Activated CD4-positive, alpha-beta memory T cell treated with anti-CD3 and anti-CD28 coated beads for 36 hours (primary cell): Measurements from ENCODE around the gene PREP. TPM values are rescaled to one million over a fixed set of nuclear protein-coding genes. Genes with fewer than 3 reads are reported as not detected.
"Not testable (repeated sequence)": the region's sequence is repeated elsewhere in the genome, so short reads cannot be mapped to it uniquely, and the experiment has no call there.

ENCODE experiments used
- CTCF ChIA-PET: fragments of 350-600 bp; sonication (Branson Sonifier 250); formaldehyde crosslinking; loops from one replicate; lab custom pipeline; 2021; ENCODE audit warnings: antibody characterized with exemption, inconsistent platforms; lab: Charles Lee
- POLR2A ChIA-PET: fragments of 350-600 bp; sonication (Branson Sonifier 250); formaldehyde crosslinking; loops from one replicate; lab custom pipeline; 2021; ENCODE audit warnings: antibody characterized with exemption; lab: Charles Lee
- DNase-seq: peaks from one replicate; pipeline ENCODE4 v3.0.0-alpha.2; 2020
- H3K27ac Mint-ChIP-seq: one replicate; pipeline ENCODE4 v1.8.0; 2021; ENCODE audit warnings: mixed read lengths
- H3K27me3 Mint-ChIP-seq: one replicate; pipeline ENCODE4 v1.8.0; 2021; ENCODE audit warnings: mixed read lengths
- H3K36me3 Mint-ChIP-seq: one replicate; pipeline ENCODE4 v1.8.0; 2021; ENCODE audit warnings: mixed read lengths
- H3K4me1 Mint-ChIP-seq: one replicate; pipeline ENCODE4 v1.8.0; 2021; ENCODE audit warnings: low read depth, mixed read lengths
- H3K4me3 Mint-ChIP-seq: one replicate; pipeline ENCODE4 v1.8.0; 2021; ENCODE audit warnings: mild to moderate bottlenecking, mixed read lengths
- H3K9me3 Mint-ChIP-seq: one replicate; pipeline ENCODE4 v1.8.0; 2021; ENCODE audit warnings: mixed read lengths
- intact Hi-C: fragments of 100-400 bp; cut with micrococcal nuclease; formaldehyde crosslinking; loops from one replicate; pipeline ENCODE4 v1.15.1; 2023
- total RNA-seq, 2 experiments: library from RNA; stranded (reverse); gene quantifications; one replicate each; pipeline ENCODE4 v1.2.3, GENCODE V29; 2021

PREP gene
- total RNA-seq, 2 experiments from 2014 or later, result 42.7 to 45.7 TPM

DNA sequence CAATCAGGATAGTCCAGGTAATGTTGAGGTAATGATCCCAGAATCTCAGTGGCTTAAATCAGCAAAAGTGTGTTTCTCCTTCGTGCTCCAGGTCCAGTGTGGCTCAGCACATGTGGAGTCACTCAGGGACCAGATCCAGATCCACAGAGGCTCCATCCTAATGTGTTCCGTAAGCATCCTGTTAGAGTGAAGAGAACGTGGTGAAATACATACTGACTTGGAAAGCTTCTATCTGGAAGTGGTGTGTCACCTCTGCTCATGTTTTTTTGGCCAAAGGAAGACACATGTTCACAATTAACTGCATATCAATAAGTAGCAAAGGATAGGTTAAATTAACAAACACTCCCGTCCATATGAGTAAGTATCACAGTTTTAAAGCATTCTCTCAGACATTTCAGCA is 26.8 kb upstream of the PREP start:
- ChIA-PET POLR2A (no interaction called here), CTCF (interaction anchor here (0.6 to 6.5 kb wide), 8 partner anchors 21 to 906 kb away, joined by 3 to 55 read pairs (median 3); partner anchors contain the start of gene PREP)
- intact Hi-C loops, result loop anchor here (2.0 to 5.0 kb wide), 3 partner anchors 55 to 793 kb away; no protein-coding TSS in a partner anchor
- peaks cover 3% of the 10 kb centered on the region for H3K27me3 Mint-ChIP-seq
- no peaks in the 10 kb centered on the region for H3K4me1 Mint-ChIP-seq
- H3K27ac Mint-ChIP-seq, result no peak overlapping the region
- no peaks in the 10 kb centered on the region for H3K9me3 Mint-ChIP-seq
- DNase-seq, result no peak
- H3K36me3 Mint-ChIP-seq, result no peaks in the 10 kb centered on the region
- no peak overlapping the region for H3K4me3 Mint-ChIP-seq

DNA sequence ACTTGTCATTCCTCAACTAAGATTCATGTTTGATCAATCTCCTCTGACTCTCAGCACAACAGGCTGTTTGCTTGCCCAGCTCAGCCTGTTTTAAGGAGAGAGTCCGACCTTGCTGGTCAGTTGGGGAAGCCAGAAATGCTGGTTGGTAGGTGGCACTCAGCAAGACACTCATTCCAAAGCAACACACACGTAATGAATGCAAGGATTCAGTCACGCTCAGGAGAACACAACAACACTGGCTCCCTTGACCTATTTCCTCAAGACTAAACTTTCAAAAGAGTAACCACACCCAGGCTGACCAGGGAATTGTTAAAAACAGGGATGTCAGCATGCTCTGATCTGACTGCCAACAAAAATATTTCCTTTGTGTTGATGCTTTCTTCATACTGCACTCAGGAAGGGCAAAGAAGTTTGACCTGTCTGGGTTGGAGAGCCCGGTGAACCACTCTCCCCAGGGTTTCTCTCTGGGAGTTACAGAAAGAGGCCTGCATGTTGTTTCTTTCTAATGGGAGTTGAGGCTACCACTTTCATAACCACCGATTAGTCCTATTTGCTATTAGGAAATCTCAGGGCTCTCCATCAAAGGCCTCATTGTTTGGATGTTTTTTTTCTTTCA is 25.6 kb upstream of the PREP start:
- intact Hi-C loops, result no loop called here
- Mint-ChIP-seq H3K4me1 (no peaks in the 10 kb centered on the region), H3K36me3 (no peaks in the 10 kb centered on the region), H3K4me3 (no peak overlapping the region), H3K27ac (no peak overlapping the region), H3K9me3 (no peaks in the 10 kb centered on the region), H3K27me3 (no peaks in the 10 kb centered on the region)
- ChIA-PET CTCF (interaction anchor here (0.5 to 0.9 kb wide), 2 partner anchors 340 to 795 kb away, joined by 3 read pairs; no protein-coding TSS in a partner anchor), POLR2A (no interaction called here)
- DNase-seq, result no peak

DNA sequence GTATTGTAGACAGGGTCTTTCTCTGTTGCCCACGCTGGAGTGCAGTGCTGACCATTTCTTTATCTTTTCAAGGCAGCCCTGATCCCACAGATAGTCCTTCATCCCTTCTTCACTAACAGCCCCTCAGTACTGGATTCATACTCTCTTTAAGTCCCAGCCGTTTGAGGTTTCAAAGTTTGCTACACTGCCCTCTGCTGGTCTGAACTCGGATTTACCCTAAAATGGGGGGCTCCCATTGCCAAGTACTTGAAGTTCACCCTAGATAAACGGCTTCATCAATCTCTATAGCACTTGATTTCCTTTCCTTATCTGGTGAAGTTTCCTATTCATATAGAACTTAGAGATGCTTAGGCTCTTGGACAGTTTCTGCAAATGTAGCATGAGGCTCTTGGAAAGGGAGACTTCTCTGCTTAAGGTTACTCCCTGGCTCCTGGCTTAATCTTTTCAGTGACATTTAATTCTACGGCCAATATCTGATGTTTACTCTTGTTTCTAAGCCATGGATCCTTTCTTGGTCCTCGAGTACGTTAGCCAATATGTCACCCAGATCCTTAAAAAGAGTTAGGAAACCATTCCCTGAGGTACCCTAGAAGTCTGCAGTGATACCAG is 21.4 kb upstream of the PREP start:
- CTCF ChIA-PET, result interaction anchor here (1.4 to 5.3 kb wide), 4 partner anchors 9 to 336 kb away, joined by 4 to 49 read pairs (median 16); partner anchors contain the start of gene PREP
- Mint-ChIP-seq H3K36me3 (no peaks in the 10 kb centered on the region), H3K4me1 (no peaks in the 10 kb centered on the region), H3K4me3 (no peak overlapping the region), H3K9me3 (peaks cover 2% of the 10 kb centered on the region), H3K27me3 (no peaks in the 10 kb centered on the region), H3K27ac (no peak overlapping the region)
- DNase-seq, result peak; percentile 75
- intact Hi-C loops, result loop anchor here (1.0 kb wide), 1 partner anchor 337 kb away; no protein-coding TSS in a partner anchor
- POLR2A ChIA-PET, result no interaction called here

- POLR2A ChIA-PET, H3K27ac Mint-ChIP-seq, H3K4me3 Mint-ChIP-seq, H3K4me1 Mint-ChIP-seq, DNase-seq, CTCF ChIA-PET, H3K36me3 Mint-ChIP-seq, intact Hi-C loops: not testable (repeated sequence)
- H3K9me3 Mint-ChIP-seq, result peaks cover 37% of the 10 kb centered on the region
- H3K27me3 Mint-ChIP-seq, result peaks cover 27% of the 10 kb centered on the region
These were observed 14.1 kb upstream of the PREP start for GRCh38 chr6:105416971-105417370.

DNA sequence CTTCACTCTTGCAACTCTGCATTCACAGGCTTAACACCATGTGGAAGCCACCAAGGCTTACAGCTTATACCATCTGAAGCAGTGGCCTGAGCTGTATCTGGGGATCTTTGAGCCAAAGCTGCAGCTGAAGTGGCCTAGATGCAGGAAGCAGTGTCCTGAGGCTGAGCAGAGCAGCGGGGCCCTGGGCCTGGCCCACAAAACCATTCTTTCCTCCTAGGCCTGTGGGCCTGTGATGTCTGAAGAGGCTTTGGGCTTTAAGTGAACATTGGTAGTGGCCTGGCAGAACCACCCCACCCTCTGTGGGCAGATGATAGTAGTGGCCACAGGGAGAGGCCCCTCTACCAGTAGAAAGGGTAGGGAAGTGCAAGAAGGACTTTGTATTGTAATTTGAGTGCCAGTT is 6.9 kb upstream of the PREP start:
- Mint-ChIP-seq H3K9me3 (peaks cover 5% of the 10 kb centered on the region), H3K4me3 (no peak overlapping the region), H3K27ac (no peak overlapping the region), H3K36me3 (no peaks in the 10 kb centered on the region), H3K4me1 (peaks cover 7% of the 10 kb centered on the region), H3K27me3 (peaks cover 35% of the 10 kb centered on the region)
- intact Hi-C loops, result loop anchor here (10.0 kb wide), 1 partner anchor 725 kb away; no protein-coding TSS in a partner anchor
- ChIA-PET CTCF (no interaction called here), POLR2A (no interaction called here)
- DNase-seq, result no peak

GRCh38 chr6:105402090-105402938 is 568 bp downstream of the PREP start:
- Mint-ChIP-seq H3K9me3 (no peaks in the 10 kb centered on the region), H3K36me3 (no peaks in the 10 kb centered on the region), H3K27ac (peak overlapping the region; percentile 67), H3K4me1 (peaks cover 63% of the 10 kb centered on the region), H3K27me3 (peaks cover 3% of the 10 kb centered on the region), H3K4me3 (peak overlapping the region; percentile 90)
- intact Hi-C loops, result loop anchor here (2.0 to 10.0 kb wide), 2 partner anchors 544 to 718 kb away; partner anchors contain the start of gene HACE1
- ChIA-PET POLR2A (interaction anchor here (1.0 to 1.9 kb wide), 3 partner anchors 21 to 218 kb away, joined by 3 to 4 read pairs (median 3); no protein-coding TSS in a partner anchor), CTCF (interaction anchor here (0.6 to 2.0 kb wide), 29 partner anchors 9 to 887 kb away, joined by 3 to 20 read pairs (median 4); partner anchors contain the start of gene HACE1)
- peak; percentile 41 for DNase-seq

GRCh38 chr6:105401247-105402089 is 1.4 kb downstream of the PREP start:
- intact Hi-C loops, result loop anchor here (2.0 to 10.0 kb wide), 2 partner anchors 543 to 717 kb away; partner anchors contain the start of gene HACE1
- CTCF ChIA-PET, result interaction anchor here (1.3 to 2.0 kb wide), 4 partner anchors 10 to 324 kb away, joined by 3 to 8 read pairs (median 4); no protein-coding TSS in a partner anchor
- Mint-ChIP-seq H3K4me3 (peak overlapping the region; percentile 90), H3K27me3 (no peaks in the 10 kb centered on the region), H3K27ac (no peak overlapping the region), H3K4me1 (peaks cover 63% of the 10 kb centered on the region), H3K36me3 (no peaks in the 10 kb centered on the region), H3K9me3 (no peaks in the 10 kb centered on the region)
- DNase-seq, result no peak
- POLR2A ChIA-PET, result interaction anchor here (1.9 kb wide), 1 partner anchor 38 kb away, joined by 4 read pairs; no protein-coding TSS in a partner anchor

DNA sequence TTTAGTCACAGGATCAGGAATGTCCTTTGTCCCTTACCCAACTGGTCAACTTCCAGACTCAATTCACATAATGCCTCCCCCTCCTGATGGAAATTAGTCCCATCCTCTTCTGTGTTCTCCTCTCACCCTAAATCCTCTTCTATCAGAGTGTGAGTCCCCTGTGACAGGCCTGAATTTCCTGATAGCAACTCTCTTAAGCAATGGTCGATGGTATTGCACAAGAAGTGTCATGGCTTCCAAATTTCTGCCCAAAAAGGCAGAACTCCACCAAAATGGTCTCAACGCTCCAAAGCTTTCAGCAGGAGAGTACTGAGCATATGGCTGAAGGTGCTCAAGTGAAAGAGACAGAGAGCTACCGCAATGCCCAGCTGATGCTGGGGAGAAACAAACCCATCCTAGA is 2.4 kb downstream of the PREP start:
- Mint-ChIP-seq H3K4me1 (peaks cover 63% of the 10 kb centered on the region), H3K9me3 (no peaks in the 10 kb centered on the region), H3K27me3 (no peaks in the 10 kb centered on the region), H3K27ac (no peak overlapping the region), H3K36me3 (peaks cover 5% of the 10 kb centered on the region), H3K4me3 (peak overlapping the region; percentile 30)
- ChIA-PET POLR2A (no interaction called here), CTCF (interaction anchor here (1.6 kb wide), 1 partner anchor 323 kb away, joined by 4 read pairs; no protein-coding TSS in a partner anchor)
- intact Hi-C loops, result loop anchor here (10.0 kb wide), 1 partner anchor 716 kb away; no protein-coding TSS in a partner anchor
- DNase-seq, result no peak

- Mint-ChIP-seq H3K27ac (no peak overlapping the region), H3K4me1 (peaks cover 48% of the 10 kb centered on the region), H3K4me3 (no peak overlapping the region), H3K27me3 (no peaks in the 10 kb centered on the region), H3K9me3 (no peaks in the 10 kb centered on the region), H3K36me3 (peaks cover 9% of the 10 kb centered on the region)
- DNase-seq, result no peak
- ChIA-PET POLR2A (interaction anchor here (0.6 kb wide), 1 partner anchor 19 kb away, joined by 3 read pairs; no protein-coding TSS in a partner anchor), CTCF (interaction anchor here (0.6 kb wide), 1 partner anchor 334 kb away, joined by 4 read pairs; no protein-coding TSS in a partner anchor)
- intact Hi-C loops, result no loop called here
These were observed 4.0 kb downstream of the PREP start for GRCh38 chr6:105398859-105399258.

GRCh38 chr6:105397987-105398386 is 4.9 kb downstream of the PREP start:
- DNase-seq, result no peak
- Mint-ChIP-seq H3K27ac (no peak overlapping the region), H3K27me3 (no peaks in the 10 kb centered on the region), H3K9me3 (no peaks in the 10 kb centered on the region), H3K4me1 (peaks cover 44% of the 10 kb centered on the region), H3K4me3 (no peak overlapping the region), H3K36me3 (peaks cover 9% of the 10 kb centered on the region)
- intact Hi-C loops, result no loop called here
- CTCF ChIA-PET, result interaction anchor here (1.4 kb wide), 1 partner anchor 310 kb away, joined by 5 read pairs; no protein-coding TSS in a partner anchor
- POLR2A ChIA-PET, result no interaction called here
